Cardiac fibroblast (primary cell): Measurements from ENCODE around the gene DDX20.

Source experiments
- DNase-seq, 2 donors: peaks; one replicate each; pipeline versions ENCODE4 v3.0.0 to v3.0.0-alpha.2; 2010; ENCODE audit warnings: low read depth in 2 of 2
- H3K4me3 ChIP-seq, 2 donors: replicated peaks in 1 of 2; 1 replicate in 1 of 2; 2 replicates in 1 of 2; pipeline ENCODE4 v1.5.1; 2011; ENCODE audit warnings: low read depth in 2 of 2, low read length in 2 of 2, mild to moderate bottlenecking in 2 of 2, moderate library complexity in 1 of 2
- TF ChIP-seq, protein P1 (sequence below): IDR thresholded peaks from one replicate; pipeline ENCODE4 v1.5.1; 2011; ENCODE audit warnings: low read depth, mild to moderate bottlenecking, low read length, inconsistent platforms

DDX20 gene

DNA sequence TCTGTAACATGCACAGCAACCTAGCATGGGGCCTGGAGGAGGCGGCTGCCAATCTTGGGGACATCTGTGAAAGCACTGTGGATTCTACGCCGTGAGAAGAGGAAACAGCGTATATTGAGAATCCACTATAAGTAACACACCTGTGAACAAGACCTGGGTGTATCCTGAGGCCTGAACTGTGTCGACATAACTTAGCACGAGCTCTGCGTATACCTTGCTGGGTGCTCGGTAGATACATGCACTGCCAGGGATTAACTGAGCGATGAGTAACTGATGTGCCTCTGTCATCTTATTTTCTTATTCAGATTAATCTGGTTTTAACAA, 58.6 kb downstream of the DDX20 start:
- DNase-seq = no peak
- no peak overlapping the region for H3K4me3 ChIP-seq
- TF ChIP-seq, protein P1, sequence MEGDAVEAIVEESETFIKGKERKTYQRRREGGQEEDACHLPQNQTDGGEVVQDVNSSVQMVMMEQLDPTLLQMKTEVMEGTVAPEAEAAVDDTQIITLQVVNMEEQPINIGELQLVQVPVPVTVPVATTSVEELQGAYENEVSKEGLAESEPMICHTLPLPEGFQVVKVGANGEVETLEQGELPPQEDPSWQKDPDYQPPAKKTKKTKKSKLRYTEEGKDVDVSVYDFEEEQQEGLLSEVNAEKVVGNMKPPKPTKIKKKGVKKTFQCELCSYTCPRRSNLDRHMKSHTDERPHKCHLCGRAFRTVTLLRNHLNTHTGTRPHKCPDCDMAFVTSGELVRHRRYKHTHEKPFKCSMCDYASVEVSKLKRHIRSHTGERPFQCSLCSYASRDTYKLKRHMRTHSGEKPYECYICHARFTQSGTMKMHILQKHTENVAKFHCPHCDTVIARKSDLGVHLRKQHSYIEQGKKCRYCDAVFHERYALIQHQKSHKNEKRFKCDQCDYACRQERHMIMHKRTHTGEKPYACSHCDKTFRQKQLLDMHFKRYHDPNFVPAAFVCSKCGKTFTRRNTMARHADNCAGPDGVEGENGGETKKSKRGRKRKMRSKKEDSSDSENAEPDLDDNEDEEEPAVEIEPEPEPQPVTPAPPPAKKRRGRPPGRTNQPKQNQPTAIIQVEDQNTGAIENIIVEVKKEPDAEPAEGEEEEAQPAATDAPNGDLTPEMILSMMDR = no peak

DNA sequence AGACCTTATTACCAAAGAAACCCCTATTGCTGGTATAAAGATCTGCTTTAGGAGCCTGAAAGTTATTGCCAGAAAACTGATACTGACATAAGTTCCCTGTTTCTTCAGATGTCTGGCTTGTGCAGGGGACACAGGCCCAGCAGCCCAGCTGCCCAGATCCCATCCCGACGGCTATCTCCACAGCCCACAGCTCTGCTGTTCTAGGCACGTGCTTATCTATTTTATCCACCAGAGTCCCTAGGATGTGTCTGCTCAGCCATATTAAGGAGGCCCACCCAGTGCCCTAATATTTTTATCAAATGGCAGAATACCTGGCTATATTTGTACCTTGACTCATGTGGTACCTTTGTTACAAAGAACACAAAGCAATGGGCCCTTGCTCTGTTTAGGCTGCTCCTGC, 58.9 kb downstream of the DDX20 start:
- DNase-seq = no peak
- no peak overlapping the region for H3K4me3 ChIP-seq
- TF ChIP-seq, protein P1 = no peak
